Measurements from ENCODE around the gene NOP53.

DNA sequence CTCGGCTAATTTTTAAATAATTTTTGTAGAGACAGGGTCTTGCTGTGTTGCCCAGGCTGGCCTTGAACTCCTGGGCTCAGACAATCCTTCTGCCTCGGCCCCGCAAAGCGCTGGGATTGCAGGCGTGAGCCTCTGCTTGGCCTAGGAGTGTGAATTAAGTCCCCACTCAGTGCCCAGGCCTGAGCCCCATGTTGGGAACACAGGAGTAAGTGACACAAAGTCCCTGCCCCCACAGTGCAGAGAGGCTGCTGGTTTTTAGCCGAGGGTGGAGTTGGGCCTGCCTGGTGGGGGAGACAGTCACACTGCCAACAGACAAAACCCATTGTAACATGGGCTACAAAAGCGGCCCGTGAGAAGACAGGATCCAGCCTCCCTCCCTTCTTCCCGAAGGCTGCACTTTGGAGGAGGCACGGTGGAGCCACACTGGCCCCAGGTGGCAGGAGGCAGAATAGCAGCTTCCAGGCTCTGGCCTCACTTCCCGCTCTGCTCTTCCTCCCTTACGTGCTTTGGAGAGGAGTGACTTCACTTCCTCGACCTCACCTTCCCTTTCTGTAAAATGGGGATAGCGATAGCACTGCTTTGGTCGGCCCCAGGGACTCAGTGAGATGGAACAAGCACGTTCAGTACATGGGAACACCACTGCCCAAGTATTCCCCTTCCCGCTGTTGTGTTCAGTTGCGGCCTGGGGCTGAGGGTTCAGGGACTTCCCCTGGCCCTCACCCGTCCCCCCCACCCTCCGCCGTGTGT lies 47.3 kb upstream of the NOP53 start:
- TF ChIP-seq POLR2A (IDR thresholded peaks at IDR 0.05; ENCODE audit: low read depth, low read length), result no peak
- TF ChIP-seq POLR2AphosphoS5 (IDR thresholded peaks at IDR 0.05; ENCODE audit: low read depth, low read length), result no peak
- TF ChIP-seq TAF1 (IDR thresholded peaks at IDR 0.05; ENCODE audit: borderline replicate concordance, low read depth, low read length), result no peak
